Karpas-422 (cell line): ENCODE measurements around the gene OSBPL7. TPM values are rescaled to one million over a fixed set of nuclear protein-coding genes. Genes with fewer than 3 reads are reported as not detected.

Source experiments
- DNase-seq: peaks from one replicate; pipeline ENCODE4 v3.0.0-alpha.2; 2015
- H2AFZ ChIP-seq: fragments of 200-600 bp; sonication (generic); 2 replicates; pipeline ENCODE4 v1.6.1; 2014; ENCODE audit warnings: antibody characterized with exemption, low read length, mixed read lengths
- H3K27ac ChIP-seq: fragments of 200-600 bp; sonication (generic); 2 replicates; pipeline ENCODE4 v1.5.1; 2014; ENCODE audit warnings: mild to moderate bottlenecking, low read length, moderate library complexity
- H3K27me3 ChIP-seq: fragments of 200-600 bp; sonication (generic); 2 replicates; pipeline ENCODE4 v1.6.1; 2014; ENCODE audit warnings: low read length, mixed read lengths
- H3K36me3 ChIP-seq: fragments of 200-600 bp; sonication (generic); 2 replicates; pipeline ENCODE4 v1.6.1; 2014; ENCODE audit warnings: low read length, mixed read lengths; ENCODE audit not compliant: insufficient read depth
- H3K4me1 ChIP-seq: fragments of 200-600 bp; sonication (generic); 2 replicates; pipeline ENCODE4 v1.6.1; 2014; ENCODE audit warnings: mild to moderate bottlenecking, low read length, mixed read lengths
- H3K4me2 ChIP-seq: fragments of 200-600 bp; sonication (generic); 2 replicates; pipeline ENCODE4 v1.6.1; 2014; ENCODE audit warnings: low read length, low read depth, mild to moderate bottlenecking; ENCODE audit not compliant: poor library complexity, severe bottlenecking
- H3K4me3 ChIP-seq: fragments of 200-600 bp; sonication (generic); 2 replicates; pipeline ENCODE4 v1.5.1; 2014; ENCODE audit warnings: mild to moderate bottlenecking, antibody characterized with exemption, low read length, mixed read lengths
- H3K79me2 ChIP-seq: fragments of 200-600 bp; sonication (generic); 2 replicates; pipeline ENCODE4 v1.6.1; 2014; ENCODE audit warnings: mild to moderate bottlenecking, low read length, mixed read lengths
- H3K9ac ChIP-seq: fragments of 200-600 bp; sonication (generic); 2 replicates; pipeline ENCODE4 v1.6.0; 2014; ENCODE audit warnings: low read length
- H3K9me2 ChIP-seq: fragments of 200-600 bp; sonication (generic), shearing (Covaris generic); replicated peaks from 2 replicates; pipeline ENCODE4 v1.6.0; 2014; ENCODE audit warnings: mild to moderate bottlenecking, low read length, moderate library complexity; ENCODE audit not compliant: insufficient read depth
- H3K9me3 ChIP-seq: fragments of 300-700, 200-600 bp; sonication (generic); 2 replicates; pipeline ENCODE4 v1.6.1; 2014; ENCODE audit warnings: low read length, mixed read lengths
- H4K20me1 ChIP-seq: fragments of 200-600 bp; sonication (generic); 2 replicates; pipeline ENCODE4 v1.6.1; 2014; ENCODE audit warnings: mild to moderate bottlenecking, antibody characterized with exemption, low read length, low read depth; ENCODE audit not compliant: insufficient read depth
- total RNA-seq: library from RNA; depleted of rRNA; stranded (reverse); fragments of >200 nt; shearing (Covaris generic); gene quantifications from 2 replicates; pipeline ENCODE4 v1.2.3, GENCODE V29; 2014; ENCODE audit warnings: low replicate concordance

The OSBPL7 gene
- total RNA-seq, 1 experiment from 2014 or later: 11.1 TPM

GRCh38 chr17:47803201-47803600 lies 18.4 kb downstream of the OSBPL7 start:
- no peak overlapping the region for H3K27ac ChIP-seq
- no peaks in the 10 kb centered on the region for H3K36me3 ChIP-seq
- no peak for DNase-seq
- H3K4me2 ChIP-seq: no peak overlapping the region
- H3K9ac ChIP-seq: no peak overlapping the region
- peaks cover 25% of the 10 kb centered on the region for H3K4me1 ChIP-seq
- no peaks in the 10 kb centered on the region for H3K27me3 ChIP-seq
- no peaks in the 10 kb centered on the region for H3K9me3 ChIP-seq
- no peak overlapping the region for H2AFZ ChIP-seq
- H3K4me3 ChIP-seq: no peak overlapping the region
- no peaks in the 10 kb centered on the region; the same call in 1 of the 2 replicates for H4K20me1 ChIP-seq
- H3K9me2 ChIP-seq: no peaks in the 10 kb centered on the region
- no peaks in the 10 kb centered on the region for H3K79me2 ChIP-seq

- Histone ChIP-seq H3K4me2 (no peak overlapping the region), H3K9me3 (no peaks in the 10 kb centered on the region), H3K27ac (no peak overlapping the region), H3K36me3 (no peaks in the 10 kb centered on the region), H3K4me3 (no peak overlapping the region), H2AFZ (no peak overlapping the region), H3K79me2 (no peaks in the 10 kb centered on the region), H3K9ac (no peak overlapping the region), H3K27me3 (no peaks in the 10 kb centered on the region), H3K4me1 (peaks cover 25% of the 10 kb centered on the region), H4K20me1 (no peaks in the 10 kb centered on the region; the same call in 1 of the 2 replicates), H3K9me2 (no peaks in the 10 kb centered on the region)
- peak; percentile 88 for DNase-seq
Observed at GRCh38 chr17:47802341-47803022, 19.1 kb downstream of the OSBPL7 start.

DNA sequence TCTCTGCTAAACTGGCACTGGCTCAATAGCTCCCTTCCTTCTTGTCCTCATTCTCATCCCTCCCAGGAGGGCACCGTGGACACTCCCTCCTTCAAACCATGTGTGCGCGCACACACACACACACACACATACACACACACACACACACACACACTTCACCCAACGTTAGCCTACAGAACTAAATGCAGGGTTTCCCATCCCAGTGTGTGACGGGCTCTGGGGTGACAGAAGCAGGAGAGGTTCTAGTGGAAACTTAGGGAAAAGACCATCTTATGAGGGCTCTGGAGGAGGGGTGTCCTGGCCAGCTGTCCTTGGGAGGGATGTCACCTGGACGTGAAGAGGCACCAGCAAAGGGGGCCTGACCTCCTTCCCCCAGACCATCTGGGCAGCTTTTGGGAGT lies 19.7 kb downstream of the OSBPL7 start:
- Histone ChIP-seq H3K4me1 (peaks cover 25% of the 10 kb centered on the region), H3K27ac (no peak overlapping the region), H3K9ac (no peak overlapping the region), H3K36me3 (no peaks in the 10 kb centered on the region), H3K9me2 (no peaks in the 10 kb centered on the region), H3K79me2 (no peaks in the 10 kb centered on the region), H3K4me2 (no peak overlapping the region), H3K27me3 (no peaks in the 10 kb centered on the region), H4K20me1 (no peaks in the 10 kb centered on the region; the same call in 1 of the 2 replicates), H3K9me3 (no peaks in the 10 kb centered on the region), H2AFZ (no peak overlapping the region), H3K4me3 (no peak overlapping the region)
- no peak for DNase-seq

DNA sequence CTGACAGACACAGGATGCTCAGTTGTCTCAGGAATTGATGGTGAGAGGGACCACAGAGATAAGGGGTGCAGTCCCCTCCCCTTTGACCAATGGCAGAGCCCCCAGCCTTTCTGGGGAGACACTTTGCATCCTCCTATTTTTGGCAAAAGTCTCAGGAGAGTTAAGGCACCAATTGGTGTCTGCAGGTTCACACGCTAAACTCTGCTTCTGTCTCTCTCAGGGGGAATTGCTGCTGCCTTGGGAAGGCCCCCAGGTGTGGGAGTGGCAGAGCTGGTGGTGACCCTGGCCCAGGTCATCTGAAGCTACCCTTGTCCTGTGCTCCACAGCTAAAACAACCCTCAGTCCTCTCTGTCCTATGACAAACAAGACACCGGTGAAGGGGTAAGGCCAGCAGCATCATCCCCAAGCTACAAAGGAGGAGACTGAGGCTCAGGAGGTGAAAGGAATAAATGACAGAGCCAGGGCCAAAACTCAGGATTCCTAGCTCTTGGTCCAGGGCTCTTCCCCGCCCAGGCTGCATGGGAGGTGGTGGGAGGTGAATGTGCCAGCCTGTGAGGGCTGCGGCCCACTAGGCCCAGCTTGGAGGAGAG lies 20.3 kb downstream of the OSBPL7 start:
- no peak overlapping the region for H2AFZ ChIP-seq
- peak; percentile 61 for DNase-seq
- peak overlapping the region; percentile 18 for H3K4me2 ChIP-seq
- no peak overlapping the region for H3K9ac ChIP-seq
- H3K27me3 ChIP-seq: no peaks in the 10 kb centered on the region
- H4K20me1 ChIP-seq: no peaks in the 10 kb centered on the region; the same call in 1 of the 2 replicates
- H3K27ac ChIP-seq: no peak overlapping the region
- no peak overlapping the region for H3K4me3 ChIP-seq
- H3K79me2 ChIP-seq: no peaks in the 10 kb centered on the region
- H3K36me3 ChIP-seq: no peaks in the 10 kb centered on the region
- no peaks in the 10 kb centered on the region for H3K9me2 ChIP-seq
- peaks cover 25% of the 10 kb centered on the region for H3K4me1 ChIP-seq
- no peaks in the 10 kb centered on the region for H3K9me3 ChIP-seq

DNA sequence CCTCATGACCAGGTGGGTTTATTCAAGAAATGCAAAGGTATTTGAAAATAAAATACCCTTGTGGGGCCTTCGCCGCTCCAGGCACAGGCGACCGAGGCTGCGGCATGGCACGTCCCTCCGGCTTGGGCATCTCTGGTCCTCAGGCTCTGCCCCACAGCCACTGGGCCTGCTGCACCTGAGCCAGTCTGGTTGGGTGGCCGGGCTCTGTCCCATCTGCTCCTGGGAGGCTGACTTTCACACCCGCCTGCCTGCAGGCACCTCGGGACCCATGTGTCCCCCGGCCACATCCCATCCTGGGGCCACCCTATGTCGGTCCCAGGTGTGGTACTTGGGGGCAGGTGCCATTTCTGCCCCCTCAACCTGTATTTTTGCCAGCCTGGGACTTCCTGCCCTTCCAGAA lies 20.9 kb downstream of the OSBPL7 start:
- no peak overlapping the region for H2AFZ ChIP-seq
- no peaks in the 10 kb centered on the region for H3K9me3 ChIP-seq
- H3K9ac ChIP-seq: no peak overlapping the region
- H3K4me3 ChIP-seq: no peak overlapping the region
- H4K20me1 ChIP-seq: no peaks in the 10 kb centered on the region; the same call in 1 of the 2 replicates
- peak overlapping the region; percentile 18 for H3K4me2 ChIP-seq
- no peak overlapping the region for H3K27ac ChIP-seq
- no peaks in the 10 kb centered on the region for H3K27me3 ChIP-seq
- peaks cover 25% of the 10 kb centered on the region for H3K4me1 ChIP-seq
- no peak for DNase-seq
- no peaks in the 10 kb centered on the region for H3K79me2 ChIP-seq
- no peaks in the 10 kb centered on the region for H3K9me2 ChIP-seq
- no peaks in the 10 kb centered on the region for H3K36me3 ChIP-seq

- H2AFZ ChIP-seq: no peak overlapping the region
- peak; percentile 61 for DNase-seq
- H3K36me3 ChIP-seq: no peaks in the 10 kb centered on the region
- no peaks in the 10 kb centered on the region for H3K9me2 ChIP-seq
- no peaks in the 10 kb centered on the region for H3K9me3 ChIP-seq
- H3K9ac ChIP-seq: no peak overlapping the region
- no peak overlapping the region for H3K4me3 ChIP-seq
- H4K20me1 ChIP-seq: no peaks in the 10 kb centered on the region; the same call in 1 of the 2 replicates
- H3K27ac ChIP-seq: no peak overlapping the region
- H3K27me3 ChIP-seq: no peaks in the 10 kb centered on the region
- H3K79me2 ChIP-seq: no peaks in the 10 kb centered on the region
- no peak overlapping the region for H3K4me2 ChIP-seq
- H3K4me1 ChIP-seq: peaks cover 41% of the 10 kb centered on the region
Observed at GRCh38 chr17:47797797-47798196, 23.8 kb downstream of the OSBPL7 start.

DNA sequence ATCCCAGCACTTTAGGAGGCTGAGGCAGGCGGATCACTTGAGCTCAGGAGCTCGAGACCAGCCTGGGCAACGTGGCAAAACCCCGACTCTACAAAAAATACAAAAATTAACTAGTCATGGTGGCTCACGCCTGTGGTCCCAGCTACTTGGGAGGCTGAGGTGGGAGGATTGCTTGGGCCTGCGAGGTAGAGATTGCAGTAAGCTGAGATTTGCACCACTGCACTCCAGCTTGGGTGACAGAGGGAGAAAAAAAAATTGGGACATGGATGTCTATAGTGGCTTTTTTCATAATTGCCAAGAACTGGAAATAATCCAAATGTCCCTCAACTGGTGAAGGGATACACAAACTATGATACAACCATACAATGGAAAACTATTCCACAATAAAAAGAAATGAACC lies 28.6 kb downstream of the OSBPL7 start:
- no peak overlapping the region for H3K4me2 ChIP-seq
- DNase-seq: no peak
- no peak overlapping the region for H3K9ac ChIP-seq
- H4K20me1 ChIP-seq: no peaks in the 10 kb centered on the region
- H3K27ac ChIP-seq: no peak overlapping the region
- no peaks in the 10 kb centered on the region for H3K27me3 ChIP-seq
- H3K9me3 ChIP-seq: no peaks in the 10 kb centered on the region
- H3K9me2 ChIP-seq: no peaks in the 10 kb centered on the region
- no peaks in the 10 kb centered on the region for H3K36me3 ChIP-seq
- H3K4me3 ChIP-seq: no peak overlapping the region
- H2AFZ ChIP-seq: no peak overlapping the region
- H3K79me2 ChIP-seq: no peaks in the 10 kb centered on the region
- peaks cover 16% of the 10 kb centered on the region for H3K4me1 ChIP-seq

DNA sequence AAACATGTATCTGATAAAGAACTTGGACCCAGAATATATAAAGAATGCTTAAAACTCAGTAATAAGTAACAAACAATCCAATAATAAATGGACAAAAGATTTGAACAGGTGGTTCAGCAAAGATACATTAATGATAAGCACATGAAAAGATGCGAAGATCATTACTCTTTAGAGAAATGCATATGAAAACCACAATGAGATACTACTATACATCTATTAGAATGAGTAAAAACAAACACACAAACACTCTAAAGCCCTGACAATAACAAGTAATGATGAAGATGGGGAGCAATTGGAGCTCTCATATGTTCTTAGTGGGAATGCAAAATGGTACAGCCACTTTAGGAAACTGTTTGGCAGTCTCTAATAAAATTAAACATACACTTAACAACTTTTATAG lies 29.1 kb downstream of the OSBPL7 start:
- Histone ChIP-seq H3K27ac (no peak overlapping the region), H3K9me3 (no peaks in the 10 kb centered on the region), H2AFZ (no peak overlapping the region), H3K79me2 (no peaks in the 10 kb centered on the region), H3K4me1 (peaks cover 16% of the 10 kb centered on the region), H3K36me3 (no peaks in the 10 kb centered on the region), H3K4me2 (no peak overlapping the region), H3K4me3 (no peak overlapping the region), H3K9ac (no peak overlapping the region), H3K9me2 (no peaks in the 10 kb centered on the region), H3K27me3 (no peaks in the 10 kb centered on the region), H4K20me1 (no peaks in the 10 kb centered on the region)
- DNase-seq: no peak
